ENCODE measurements around the gene SLC51B. TPM values are rescaled to one million over a fixed set of nuclear protein-coding genes. Genes with fewer than 3 reads are reported as not detected.

Gene SLC51B
- total RNA-seq, 2 experiments from 2014 or later = not detected

DNA sequence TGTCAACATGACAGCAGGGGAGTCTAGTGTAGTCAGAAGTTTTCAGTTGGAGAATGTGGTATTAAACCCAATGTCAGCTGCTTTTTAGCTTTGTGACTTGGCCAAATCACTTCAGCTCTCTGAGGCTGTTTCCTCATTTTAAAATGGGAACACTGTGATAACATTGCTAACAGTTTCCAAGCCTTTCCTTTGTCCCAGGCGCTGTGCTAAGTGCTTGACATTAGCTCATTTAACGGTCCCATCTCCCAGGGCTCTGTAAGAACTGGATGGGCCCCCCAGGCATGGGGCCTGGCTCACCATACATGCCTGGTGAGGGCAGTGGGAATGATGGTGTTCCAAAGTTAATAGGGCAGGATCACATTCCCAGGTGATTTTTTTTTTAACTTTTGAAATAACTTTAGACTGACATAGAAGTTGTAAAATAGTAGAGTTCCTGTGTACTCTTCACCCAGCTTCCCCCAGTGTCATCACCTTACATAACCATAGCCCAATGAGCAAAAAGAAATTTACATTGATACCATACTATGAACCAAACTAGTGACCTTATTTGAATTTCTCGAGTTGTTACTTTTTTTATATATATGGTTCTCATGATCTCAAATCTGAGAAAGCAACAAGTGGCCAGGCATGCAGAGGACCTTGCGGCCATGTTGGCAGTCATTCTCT, 14.9 kb downstream of the SLC51B start:
- TF ChIP-seq EZH2phosphoT487 (IDR thresholded peaks at IDR 0.05; ENCODE audit: borderline replicate concordance, low read depth, low read length) = no peak
- TF ChIP-seq, protein P1, sequence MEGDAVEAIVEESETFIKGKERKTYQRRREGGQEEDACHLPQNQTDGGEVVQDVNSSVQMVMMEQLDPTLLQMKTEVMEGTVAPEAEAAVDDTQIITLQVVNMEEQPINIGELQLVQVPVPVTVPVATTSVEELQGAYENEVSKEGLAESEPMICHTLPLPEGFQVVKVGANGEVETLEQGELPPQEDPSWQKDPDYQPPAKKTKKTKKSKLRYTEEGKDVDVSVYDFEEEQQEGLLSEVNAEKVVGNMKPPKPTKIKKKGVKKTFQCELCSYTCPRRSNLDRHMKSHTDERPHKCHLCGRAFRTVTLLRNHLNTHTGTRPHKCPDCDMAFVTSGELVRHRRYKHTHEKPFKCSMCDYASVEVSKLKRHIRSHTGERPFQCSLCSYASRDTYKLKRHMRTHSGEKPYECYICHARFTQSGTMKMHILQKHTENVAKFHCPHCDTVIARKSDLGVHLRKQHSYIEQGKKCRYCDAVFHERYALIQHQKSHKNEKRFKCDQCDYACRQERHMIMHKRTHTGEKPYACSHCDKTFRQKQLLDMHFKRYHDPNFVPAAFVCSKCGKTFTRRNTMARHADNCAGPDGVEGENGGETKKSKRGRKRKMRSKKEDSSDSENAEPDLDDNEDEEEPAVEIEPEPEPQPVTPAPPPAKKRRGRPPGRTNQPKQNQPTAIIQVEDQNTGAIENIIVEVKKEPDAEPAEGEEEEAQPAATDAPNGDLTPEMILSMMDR (conservative IDR thresholded peaks at IDR 0.05; ENCODE audit: low read length) = no peak
- Histone ChIP-seq H3K4me1 (ENCODE audit: insufficient read depth, low read length, poor library complexity, severe bottlenecking) (no peaks in the 10 kb centered on the region), H3K4me2 (ENCODE audit: low read length) (no peak overlapping the region), H2AFZ (ENCODE audit: low read length) (no peak overlapping the region), H4K20me1 (ENCODE audit: insufficient read depth, low read length) (no peaks in the 10 kb centered on the region), H3K27ac (ENCODE audit: low read depth, low read length, poor library complexity, severe bottlenecking) (no peak overlapping the region), H3K79me2 (ENCODE audit: insufficient read depth, low read depth, low read length) (no peaks in the 10 kb centered on the region), H3K4me3 (ENCODE audit: low read depth, low read length, poor library complexity, severe bottlenecking) (no peak overlapping the region), H3K36me3 (ENCODE audit: insufficient read depth, low read length) (no peaks in the 10 kb centered on the region), H3K9me3 (ENCODE audit: low read length) (no peaks in the 10 kb centered on the region), H3K9me2 (ENCODE audit: insufficient read depth, low read length) (no peaks in the 10 kb centered on the region)
- no peak for DNase-seq (ENCODE audit: low spot score)
- intact Hi-C loops (cut with micrococcal nuclease; ENCODE audit: unreplicated experiment) = no loop called here
- BruUV-seq (replicated peaks) = no TSS peak
- CTCF ChIA-PET (ENCODE audit: unreplicated experiment) = no interaction called here
- POLR2A ChIA-PET = interaction anchor here (0.6 to 0.8 kb wide), 2 partner anchors 21 to 870 kb away, joined by 3 read pairs; no protein-coding TSS in a partner anchor

DNA sequence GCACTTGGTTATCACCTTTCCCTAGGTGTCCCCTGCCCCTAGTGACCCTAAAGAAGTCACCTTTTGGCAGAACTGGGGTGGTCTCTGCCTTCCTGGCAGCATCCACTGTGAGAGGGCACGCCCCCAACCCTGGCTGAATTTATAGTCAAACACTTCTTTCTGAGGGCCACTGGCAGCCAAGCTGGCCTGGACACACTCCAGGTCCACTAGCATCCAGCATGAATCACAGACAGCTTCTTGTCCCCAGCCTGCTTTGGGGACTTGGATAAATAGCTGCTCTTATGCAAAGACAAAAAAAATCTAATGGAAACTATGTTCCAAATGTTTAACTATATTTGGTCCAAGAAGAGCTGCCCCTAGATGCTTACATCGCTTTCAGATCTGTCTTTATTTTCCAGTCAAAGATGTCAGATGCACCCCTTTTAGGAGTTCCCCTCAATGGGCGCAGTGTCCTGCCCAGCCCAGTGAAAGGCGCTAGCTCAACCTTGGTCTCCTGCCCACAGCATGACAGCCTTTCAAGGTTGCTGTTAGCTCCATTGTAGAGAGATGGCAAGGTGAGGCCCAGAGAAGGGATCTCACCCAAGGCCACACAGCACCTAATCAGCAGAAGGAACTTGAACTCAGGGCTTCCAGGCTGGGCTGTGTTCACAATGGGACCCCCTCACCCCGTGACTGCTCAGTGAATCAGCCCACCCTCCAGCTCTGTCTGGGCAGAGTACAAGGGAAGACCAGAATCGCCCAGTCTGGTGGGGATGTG, 15.6 kb downstream of the SLC51B start:
- no peak overlapping the region for H2AFZ ChIP-seq (ENCODE audit: low read length)
- no peak overlapping the region for H3K27ac ChIP-seq (ENCODE audit: low read depth, low read length, poor library complexity, severe bottlenecking)
- TF ChIP-seq EZH2phosphoT487 (IDR thresholded peaks at IDR 0.05; ENCODE audit: borderline replicate concordance, low read depth, low read length) = no peak
- TF ChIP-seq, protein P1 (conservative IDR thresholded peaks at IDR 0.05; ENCODE audit: low read length) = no peak
- no peaks in the 10 kb centered on the region for H3K36me3 ChIP-seq (ENCODE audit: insufficient read depth, low read length)
- H3K9me2 ChIP-seq (ENCODE audit: insufficient read depth, low read length) = no peaks in the 10 kb centered on the region
- ChIA-PET POLR2A (interaction anchor here (1.5 kb wide), 1 partner anchor 13 kb away, joined by 6 read pairs; no protein-coding TSS in a partner anchor), CTCF (ENCODE audit: unreplicated experiment) (no interaction called here)
- BruUV-seq (replicated peaks) = no TSS peak
- H3K79me2 ChIP-seq (ENCODE audit: insufficient read depth, low read depth, low read length) = no peaks in the 10 kb centered on the region
- H3K4me1 ChIP-seq (ENCODE audit: insufficient read depth, low read length, poor library complexity, severe bottlenecking) = no peaks in the 10 kb centered on the region
- no peaks in the 10 kb centered on the region for H3K9me3 ChIP-seq (ENCODE audit: low read length)
- intact Hi-C loops (cut with micrococcal nuclease; ENCODE audit: unreplicated experiment) = no loop called here
- no peak overlapping the region for H3K4me3 ChIP-seq (ENCODE audit: low read depth, low read length, poor library complexity, severe bottlenecking)
- no peak for DNase-seq (ENCODE audit: low spot score)
- no peaks in the 10 kb centered on the region for H4K20me1 ChIP-seq (ENCODE audit: insufficient read depth, low read length)
- no peak overlapping the region for H3K4me2 ChIP-seq (ENCODE audit: low read length)

DNA sequence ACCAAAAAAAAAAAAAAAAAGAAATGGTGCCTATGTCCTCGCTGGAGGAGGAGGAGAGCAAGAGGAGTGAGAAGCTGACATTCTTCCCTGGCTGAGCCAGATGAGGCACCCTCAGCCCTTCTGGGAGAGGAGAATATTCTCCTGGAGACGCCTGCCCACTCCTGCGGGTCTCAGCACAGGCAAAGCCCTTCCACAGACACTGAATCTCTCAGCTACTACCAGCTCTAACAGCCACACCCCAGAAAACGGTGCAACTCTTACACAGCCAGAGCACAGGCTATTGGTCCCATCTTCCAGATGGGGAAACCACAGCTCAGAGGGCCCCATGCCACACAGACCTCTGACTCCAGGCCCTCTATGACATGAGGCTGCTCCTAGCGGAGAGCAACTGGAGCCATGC, 16.9 kb downstream of the SLC51B start:
- no TSS peak for BruUV-seq (replicated peaks)
- no peaks in the 10 kb centered on the region for H3K9me2 ChIP-seq (ENCODE audit: insufficient read depth, low read length)
- H4K20me1 ChIP-seq (ENCODE audit: insufficient read depth, low read length) = no peaks in the 10 kb centered on the region
- no peaks in the 10 kb centered on the region for H3K79me2 ChIP-seq (ENCODE audit: insufficient read depth, low read depth, low read length)
- intact Hi-C loops (cut with micrococcal nuclease; ENCODE audit: unreplicated experiment) = no loop called here
- H3K9me3 ChIP-seq (ENCODE audit: low read length) = no peaks in the 10 kb centered on the region
- TF ChIP-seq, protein P1 (conservative IDR thresholded peaks at IDR 0.05; ENCODE audit: low read length) = no peak
- TF ChIP-seq EZH2phosphoT487 (IDR thresholded peaks at IDR 0.05; ENCODE audit: borderline replicate concordance, low read depth, low read length) = no peak
- no peaks in the 10 kb centered on the region for H3K36me3 ChIP-seq (ENCODE audit: insufficient read depth, low read length)
- CTCF ChIA-PET (ENCODE audit: unreplicated experiment) = no interaction called here
- DNase-seq (ENCODE audit: low spot score) = no peak
- no peak overlapping the region for H3K27ac ChIP-seq (ENCODE audit: low read depth, low read length, poor library complexity, severe bottlenecking)
- POLR2A ChIA-PET = interaction anchor here (0.6 to 1.5 kb wide), 2 partner anchors 12 to 572 kb away, joined by 3 to 6 read pairs; no protein-coding TSS in a partner anchor
- no peak overlapping the region for H3K4me3 ChIP-seq (ENCODE audit: low read depth, low read length, poor library complexity, severe bottlenecking)
- H2AFZ ChIP-seq (ENCODE audit: low read length) = no peak overlapping the region
- H3K4me2 ChIP-seq (ENCODE audit: low read length) = no peak overlapping the region
- H3K4me1 ChIP-seq (ENCODE audit: insufficient read depth, low read length, poor library complexity, severe bottlenecking) = no peaks in the 10 kb centered on the region

All from OCI-LY7 (cell line).